Hematopoietic multipotent progenitor cell treated with erythropoietin and hydrocortisone succinate and interleukin-3 and kit ligand, for 6 days (in vitro differentiated cells): Measurements from ENCODE around the gene MRPL33.

Experiments used
- DNase-seq: peaks from one replicate; pipeline ENCODE4 v3.0.0-alpha.2; 2015

The MRPL33 gene

DNA sequence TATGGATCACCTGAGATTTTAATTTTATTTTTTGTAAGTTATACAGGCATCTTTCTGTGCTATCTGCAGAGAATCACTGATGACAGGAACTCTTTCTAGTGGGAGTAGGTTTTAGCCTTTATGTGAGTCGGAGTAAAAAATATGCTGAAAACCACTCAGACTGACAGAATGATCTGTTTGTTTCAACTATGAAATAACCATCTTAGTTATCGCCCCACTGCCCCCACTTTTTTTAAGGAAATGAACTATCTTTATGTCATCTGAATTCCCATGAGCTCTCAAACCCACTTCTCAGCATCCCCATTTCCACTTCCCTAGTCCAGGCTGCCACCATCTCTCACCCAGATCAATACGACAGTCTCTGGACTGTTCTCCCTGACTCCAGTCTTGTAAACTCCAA lies 38.9 kb downstream of the MRPL33 start:
- DNase-seq = no peak

DNA sequence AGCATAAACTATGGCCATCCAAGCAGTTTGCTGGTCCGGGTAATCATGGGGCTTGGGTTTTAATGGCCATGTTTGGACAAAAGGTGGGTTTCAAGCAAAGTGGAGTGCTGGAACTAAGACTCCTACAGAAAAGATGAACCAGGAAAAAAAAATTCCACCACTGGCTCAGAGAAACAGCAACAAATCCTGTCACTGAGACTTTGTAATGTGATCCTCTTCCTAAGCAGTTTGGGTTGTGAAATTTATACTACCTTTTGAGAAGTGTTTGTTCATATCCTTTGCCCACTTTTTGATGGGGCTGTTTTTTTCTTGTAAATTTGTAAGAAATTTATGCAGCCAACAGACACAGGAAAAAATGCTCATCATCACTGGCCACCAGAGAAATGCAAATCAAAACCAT lies 40.2 kb downstream of the MRPL33 start:
- DNase-seq = no peak

DNA sequence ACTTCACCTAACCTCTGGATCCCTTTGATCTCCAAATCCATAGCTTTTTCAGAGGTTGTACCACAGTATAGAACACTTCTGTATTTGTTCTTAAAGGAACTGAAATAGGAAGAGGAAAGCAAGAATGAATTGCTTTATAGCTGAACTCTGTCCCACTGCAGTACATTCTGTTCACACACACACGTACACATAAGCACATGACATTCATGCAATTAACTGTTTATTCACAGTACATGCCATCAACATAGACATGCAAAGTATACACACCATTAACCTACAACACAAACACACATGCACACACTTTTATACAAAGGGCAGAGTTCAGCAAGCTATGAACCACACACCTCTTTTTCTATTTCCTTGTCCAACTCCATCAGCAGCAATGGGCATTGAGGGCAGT lies 43.2 kb downstream of the MRPL33 start:
- DNase-seq = no peak

DNA sequence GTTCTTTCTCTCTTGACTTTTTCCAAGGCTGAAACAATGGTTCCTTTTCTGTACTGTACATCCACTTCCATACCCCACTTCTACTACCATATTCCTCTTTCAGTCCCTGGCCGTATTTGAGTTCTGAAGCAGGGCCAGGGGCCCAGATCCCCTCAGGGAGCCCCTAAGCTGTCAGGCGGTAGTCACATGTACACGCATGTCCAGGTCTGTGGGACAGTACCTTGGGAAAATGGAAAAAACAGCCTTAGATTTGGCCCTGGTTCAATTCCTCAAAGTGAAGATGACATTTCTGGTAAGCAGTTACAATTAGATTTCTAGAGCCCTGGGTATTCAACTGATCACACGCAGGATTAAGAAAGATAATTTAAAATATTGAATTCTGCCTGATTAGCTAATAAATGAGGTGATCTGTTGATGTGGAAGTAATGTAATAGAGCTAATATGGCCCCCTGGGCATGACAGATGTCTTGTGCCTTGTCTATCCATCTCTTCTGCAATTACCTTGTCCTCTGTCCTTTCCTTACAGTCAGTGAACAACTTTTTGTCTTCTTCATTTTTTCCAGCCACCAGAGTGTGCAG lies 44.4 kb downstream of the MRPL33 start:
- DNase-seq = no peak

DNA sequence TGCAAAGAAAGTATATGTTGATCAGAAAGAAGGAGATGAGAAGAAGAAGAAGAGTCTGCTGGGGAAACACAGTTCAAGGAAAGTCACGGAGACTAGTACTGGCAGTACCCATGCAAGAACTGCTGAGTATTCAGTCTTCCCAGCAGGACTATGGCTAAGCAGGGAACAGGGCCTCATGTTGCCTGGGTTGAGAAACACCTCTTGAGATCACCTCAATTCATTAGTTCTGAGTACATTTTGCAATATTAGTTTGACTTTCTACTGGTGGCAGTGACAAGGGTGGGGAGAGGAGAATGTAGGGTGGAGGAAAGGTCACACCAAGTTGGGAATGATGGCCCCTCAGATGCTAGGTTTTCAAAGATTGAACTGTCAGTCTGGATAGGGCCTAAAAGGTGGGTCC lies 50.5 kb downstream of the MRPL33 start:
- no peak for DNase-seq

DNA sequence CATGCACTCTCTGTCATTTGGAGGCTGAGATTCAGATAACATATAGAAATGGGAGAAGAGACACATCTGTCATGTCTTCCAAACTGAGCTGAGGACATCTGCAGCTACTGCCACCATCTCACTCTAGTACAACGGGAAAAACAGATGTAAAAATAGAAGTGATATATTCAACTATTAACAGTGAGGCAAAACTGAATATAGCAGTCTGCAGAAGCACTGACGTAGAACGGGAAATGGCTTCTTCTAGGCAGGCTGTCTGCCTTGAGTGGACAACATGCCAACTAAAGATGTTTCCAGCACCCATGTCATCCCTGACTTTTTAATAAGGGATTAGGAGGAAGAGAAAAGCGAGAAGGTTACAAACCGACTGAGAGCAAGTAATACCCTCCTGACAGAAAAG lies 51.6 kb downstream of the MRPL33 start:
- DNase-seq = no peak

DNA sequence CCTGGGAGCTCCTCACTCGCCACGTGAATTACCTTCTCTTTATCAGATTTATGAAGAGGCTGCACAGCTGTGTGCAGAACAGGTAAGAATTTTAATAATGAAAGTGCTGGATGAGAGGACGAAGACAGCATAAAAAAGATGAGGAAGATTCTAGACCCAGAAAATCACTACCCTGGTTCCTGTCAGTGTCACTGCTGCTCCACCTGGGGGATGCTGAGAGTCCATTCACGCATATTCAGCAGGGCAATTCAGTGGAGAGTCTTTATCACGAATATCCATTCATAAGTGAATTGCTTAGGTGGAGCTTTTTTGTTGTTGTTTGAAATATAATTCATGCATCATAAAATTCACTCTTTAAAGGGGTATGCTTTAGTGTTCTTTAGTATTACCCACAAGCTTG lies 52.0 kb downstream of the MRPL33 start:
- no peak for DNase-seq

DNA sequence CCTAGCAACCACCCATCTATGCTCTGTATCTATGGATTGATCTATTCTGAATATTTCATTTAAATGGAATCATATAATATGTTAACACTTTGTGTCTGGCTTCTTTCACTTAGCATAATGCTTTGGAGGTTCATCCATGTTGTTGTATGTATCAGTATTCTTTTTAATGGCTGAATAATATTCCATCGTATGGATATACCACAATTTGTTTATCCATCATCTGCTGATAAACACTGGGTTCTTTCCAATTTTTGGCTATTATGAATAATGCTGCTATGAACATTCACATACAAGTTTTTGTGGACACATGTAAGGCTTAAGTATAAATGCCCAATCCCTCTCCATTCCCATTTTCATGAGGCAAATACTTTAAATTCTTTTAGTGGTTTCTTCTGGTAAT lies 52.9 kb downstream of the MRPL33 start:
- no peak for DNase-seq

DNA sequence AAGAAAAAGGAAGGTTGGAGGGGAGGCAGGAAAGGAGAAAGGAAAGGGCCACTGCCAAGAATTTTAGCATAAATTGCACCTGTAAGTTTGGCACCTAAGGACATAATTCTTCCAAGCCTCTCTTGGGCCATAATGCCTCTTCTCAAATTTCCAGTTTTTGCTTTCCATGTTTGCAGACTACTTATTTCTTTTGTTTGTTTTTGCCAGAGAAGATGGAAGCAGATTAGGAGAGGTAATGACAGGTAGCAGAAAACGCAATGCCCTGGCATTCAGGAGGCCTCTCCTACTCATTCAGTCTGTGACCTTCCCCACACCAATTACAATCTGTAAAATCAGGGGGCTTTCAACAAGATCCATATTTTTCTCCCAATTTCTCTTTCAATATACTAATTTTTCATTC lies 56.8 kb downstream of the MRPL33 start:
- DNase-seq = no peak
